ENCODE results near the gene EVPL. TPM values are rescaled to one million over a fixed set of nuclear protein-coding genes. Genes with fewer than 3 reads are reported as not detected.
A peak's percentile ranks its signal among the peaks of the same experiment; 100 is the strongest.

EVPL gene
- total and polyA plus RNA-seq, 2 of the 13 experiments (the other 11 are each of a cell fraction or from before 2014, with no cell fraction given): 2.1 to 8.2 TPM

- TF ChIP-seq RELA (CRISPR knock-in tag; IDR thresholded peaks at IDR 0.05) (no peak), ZNF550 (CRISPR knock-in tag; IDR thresholded peaks at IDR 0.05; ENCODE audit: borderline replicate concordance) (no peak), ZBED4 (CRISPR knock-in tag; IDR thresholded peaks at IDR 0.05; ENCODE audit: borderline replicate concordance) (no peak), ZNF383 (CRISPR knock-in tag; IDR thresholded peaks at IDR 0.05; ENCODE audit: borderline replicate concordance) (no peak), NPAS2 (CRISPR knock-in tag; IDR thresholded peaks at IDR 0.05; ENCODE audit: borderline replicate concordance) (0 out of 2 replicates have a peak, but pooled peaks have one; percentile 28), CBX5 (CRISPR knock-in tag; IDR thresholded peaks at IDR 0.05; ENCODE audit: borderline replicate concordance) (0 out of 2 replicates have a peak, but pooled peaks have one; percentile 10), ZNF260 (CRISPR knock-in tag; IDR thresholded peaks at IDR 0.05; ENCODE audit: borderline replicate concordance, low read depth) (no peak; the same call in 1 of the 2 replicates), TFDP1 (CRISPR knock-in tag; IDR thresholded peaks at IDR 0.05; ENCODE audit: borderline replicate concordance) (no peak)
- TF ChIP-seq, protein P1, sequence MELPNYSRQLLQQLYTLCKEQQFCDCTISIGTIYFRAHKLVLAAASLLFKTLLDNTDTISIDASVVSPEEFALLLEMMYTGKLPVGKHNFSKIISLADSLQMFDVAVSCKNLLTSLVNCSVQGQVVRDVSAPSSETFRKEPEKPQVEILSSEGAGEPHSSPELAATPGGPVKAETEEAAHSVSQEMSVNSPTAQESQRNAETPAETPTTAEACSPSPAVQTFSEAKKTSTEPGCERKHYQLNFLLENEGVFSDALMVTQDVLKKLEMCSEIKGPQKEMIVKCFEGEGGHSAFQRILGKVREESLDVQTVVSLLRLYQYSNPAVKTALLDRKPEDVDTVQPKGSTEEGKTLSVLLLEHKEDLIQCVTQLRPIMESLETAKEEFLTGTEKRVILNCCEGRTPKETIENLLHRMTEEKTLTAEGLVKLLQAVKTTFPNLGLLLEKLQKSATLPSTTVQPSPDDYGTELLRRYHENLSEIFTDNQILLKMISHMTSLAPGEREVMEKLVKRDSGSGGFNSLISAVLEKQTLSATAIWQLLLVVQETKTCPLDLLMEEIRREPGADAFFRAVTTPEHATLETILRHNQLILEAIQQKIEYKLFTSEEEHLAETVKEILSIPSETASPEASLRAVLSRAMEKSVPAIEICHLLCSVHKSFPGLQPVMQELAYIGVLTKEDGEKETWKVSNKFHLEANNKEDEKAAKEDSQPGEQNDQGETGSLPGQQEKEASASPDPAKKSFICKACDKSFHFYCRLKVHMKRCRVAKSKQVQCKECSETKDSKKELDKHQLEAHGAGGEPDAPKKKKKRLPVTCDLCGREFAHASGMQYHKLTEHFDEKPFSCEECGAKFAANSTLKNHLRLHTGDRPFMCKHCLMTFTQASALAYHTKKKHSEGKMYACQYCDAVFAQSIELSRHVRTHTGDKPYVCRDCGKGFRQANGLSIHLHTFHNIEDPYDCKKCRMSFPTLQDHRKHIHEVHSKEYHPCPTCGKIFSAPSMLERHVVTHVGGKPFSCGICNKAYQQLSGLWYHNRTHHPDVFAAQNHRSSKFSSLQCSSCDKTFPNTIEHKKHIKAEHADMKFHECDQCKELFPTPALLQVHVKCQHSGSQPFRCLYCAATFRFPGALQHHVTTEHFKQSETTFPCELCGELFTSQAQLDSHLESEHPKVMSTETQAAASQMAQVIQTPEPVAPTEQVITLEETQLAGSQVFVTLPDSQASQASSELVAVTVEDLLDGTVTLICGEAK (IDR thresholded peaks at IDR 0.05): no peak
- TF ChIP-seq, protein P1 (CRISPR knock-in tag; IDR thresholded peaks at IDR 0.05): no peak
- TF ChIP-seq, protein P2, sequence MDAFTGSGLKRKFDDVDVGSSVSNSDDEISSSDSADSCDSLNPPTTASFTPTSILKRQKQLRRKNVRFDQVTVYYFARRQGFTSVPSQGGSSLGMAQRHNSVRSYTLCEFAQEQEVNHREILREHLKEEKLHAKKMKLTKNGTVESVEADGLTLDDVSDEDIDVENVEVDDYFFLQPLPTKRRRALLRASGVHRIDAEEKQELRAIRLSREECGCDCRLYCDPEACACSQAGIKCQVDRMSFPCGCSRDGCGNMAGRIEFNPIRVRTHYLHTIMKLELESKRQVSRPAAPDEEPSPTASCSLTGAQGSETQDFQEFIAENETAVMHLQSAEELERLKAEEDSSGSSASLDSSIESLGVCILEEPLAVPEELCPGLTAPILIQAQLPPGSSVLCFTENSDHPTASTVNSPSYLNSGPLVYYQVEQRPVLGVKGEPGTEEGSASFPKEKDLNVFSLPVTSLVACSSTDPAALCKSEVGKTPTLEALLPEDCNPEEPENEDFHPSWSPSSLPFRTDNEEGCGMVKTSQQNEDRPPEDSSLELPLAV (CRISPR knock-in tag; conservative IDR thresholded peaks at IDR 0.05; ENCODE audit: low read depth): 0 out of 2 replicates have a peak, but pooled peaks have one; percentile 9
Measured at GRCh38 chr17:76071531-76072147, 44.5 kb upstream of the EVPL start (continued).

All from HepG2 (cell line).